Loucy (cell line): ENCODE data around the gene UPK3A.

Experiments used
- EZH2phosphoT487 ChIP-seq: fragments of 200-600 bp; IDR thresholded peaks from 2 replicates; pipeline ENCODE4 v1.6.1; 2018; ENCODE audit warnings: antibody characterized with exemption, mild to moderate bottlenecking, moderate library complexity, borderline replicate concordance
- TF ChIP-seq, protein P1 (sequence below): fragments of 200-600 bp; sonication (generic); conservative IDR thresholded peaks from 2 replicates; pipeline ENCODE4 v1.5.1; 2014; ENCODE audit warnings: mild to moderate bottlenecking, antibody characterized with exemption, low read length

GRCh38 chr22:45248832-45249561 lies 35.8 kb upstream of the UPK3A start:
- TF ChIP-seq, protein P1, sequence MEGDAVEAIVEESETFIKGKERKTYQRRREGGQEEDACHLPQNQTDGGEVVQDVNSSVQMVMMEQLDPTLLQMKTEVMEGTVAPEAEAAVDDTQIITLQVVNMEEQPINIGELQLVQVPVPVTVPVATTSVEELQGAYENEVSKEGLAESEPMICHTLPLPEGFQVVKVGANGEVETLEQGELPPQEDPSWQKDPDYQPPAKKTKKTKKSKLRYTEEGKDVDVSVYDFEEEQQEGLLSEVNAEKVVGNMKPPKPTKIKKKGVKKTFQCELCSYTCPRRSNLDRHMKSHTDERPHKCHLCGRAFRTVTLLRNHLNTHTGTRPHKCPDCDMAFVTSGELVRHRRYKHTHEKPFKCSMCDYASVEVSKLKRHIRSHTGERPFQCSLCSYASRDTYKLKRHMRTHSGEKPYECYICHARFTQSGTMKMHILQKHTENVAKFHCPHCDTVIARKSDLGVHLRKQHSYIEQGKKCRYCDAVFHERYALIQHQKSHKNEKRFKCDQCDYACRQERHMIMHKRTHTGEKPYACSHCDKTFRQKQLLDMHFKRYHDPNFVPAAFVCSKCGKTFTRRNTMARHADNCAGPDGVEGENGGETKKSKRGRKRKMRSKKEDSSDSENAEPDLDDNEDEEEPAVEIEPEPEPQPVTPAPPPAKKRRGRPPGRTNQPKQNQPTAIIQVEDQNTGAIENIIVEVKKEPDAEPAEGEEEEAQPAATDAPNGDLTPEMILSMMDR = no peak
- TF ChIP-seq EZH2phosphoT487 = no peak
